Kidney (tissue), 14 donors: Measurements from ENCODE around the gene WDR13. TPM values are rescaled to one million over a fixed set of nuclear protein-coding genes. Genes with fewer than 3 reads are reported as not detected.

Experiments used
- DNase-seq, 5 donors: peaks; one replicate each; pipeline ENCODE4 v3.0.0-alpha.2; 2013 to 2020
- FAIRE-seq: peaks from 2 replicates; lab custom pipeline; 2012; peaks lifted over from hg19 to GRCh38; lab: Jason Lieb, UNC
- H3K27ac ChIP-seq, 2 donors: one replicate each; pipeline ENCODE4 v1.7.0; 2013; ENCODE audit warnings: low read depth in 2 of 2, low read length in 2 of 2, inconsistent platforms in 1 of 2
- H3K27me3 ChIP-seq: one replicate; pipeline ENCODE4 v1.7.1; 2013; ENCODE audit warnings: low read length, inconsistent platforms; ENCODE audit not compliant: control insufficient read depth, insufficient read depth
- H3K36me3 ChIP-seq, 3 donors: one replicate each; pipeline versions ENCODE4 v1.7.0 to v1.7.1; 2013; ENCODE audit warnings: low read length in 3 of 3, control low read depth in 1 of 3, inconsistent platforms in 1 of 3; ENCODE audit not compliant: insufficient read depth in 3 of 3, control insufficient read depth in 2 of 3
- H3K4me1 ChIP-seq, 3 donors: one replicate each; pipeline versions ENCODE4 v1.7.0 to v1.7.1; 2013; ENCODE audit warnings: low read length in 3 of 3, inconsistent platforms in 1 of 3, low read depth in 1 of 3; ENCODE audit not compliant: control insufficient read depth in 2 of 3, insufficient read depth in 2 of 3
- H3K4me3 ChIP-seq, 3 donors: one replicate each; pipeline versions ENCODE4 v1.7.0 to v1.8.1; 2013; ENCODE audit warnings: low read length in 3 of 3, control low read depth in 1 of 3, inconsistent platforms in 1 of 3
- H3K9ac ChIP-seq, 3 donors: one replicate each; pipeline versions ENCODE4 v1.7.0 to v1.7.1; 2013; ENCODE audit warnings: low read length in 3 of 3, control low read depth in 1 of 3, inconsistent platforms in 1 of 3
- H3K9me3 ChIP-seq, 3 donors: one replicate each; pipeline versions ENCODE4 v1.7.0 to v1.7.1; 2013; ENCODE audit warnings: low read length in 3 of 3, control low read depth in 1 of 3, inconsistent platforms in 1 of 3; ENCODE audit not compliant: control insufficient read depth in 2 of 3, insufficient read depth in 1 of 3
- CTCF ChIP-seq: IDR thresholded peaks from 3 replicates; pipeline ENCODE4 v1.5.1; 2012; ENCODE audit warnings: mild to moderate bottlenecking, moderate library complexity, borderline replicate concordance; ENCODE audit not compliant: insufficient read depth; ENCODE audit errors: extremely low read depth
- intact Hi-C: fragments of 100-400 bp; cut with DNase I; formaldehyde crosslinking; loops from one replicate; pipeline ENCODE4 v1.11.1; 2022
- polyA plus RNA-seq: library from polyadenylated mRNA; stranded (reverse); fragments of 350-450 nt; fragmentation: Illumina TruSeq; extraction: RNeasy Lipid Tissue Mini Kit (QIAGEN cat#74804); gene quantifications from one replicate; pipeline ENCODE4 v1.2.3, GENCODE V29; 2014; ENCODE audit warnings: low read depth, low replicate concordance; ENCODE audit not compliant: insufficient read depth
- total RNA-seq: library from RNA; stranded (reverse); fragmentation: NEBNext Ultra II Directional; extraction: Animal tissue kit (Norgen Biotek cat#: 25700); gene quantifications from one replicate; pipeline ENCODE4 v1.2.1, GENCODE V29; 2021
- donor health status: control.
- donor health status: control.
- donor health status: control.
- donor health status: control.
- donor health status: control.
- donor health status: DM: yes; HTN: yes; CAD: no.
- donor health status: Normal renal cell carcinoma (clear cell type).

Gene WDR13
- total and polyA plus RNA-seq, 2 donors from 2014 or later, result 177 to 201 TPM

GRCh38 chrX:48592971-48593370, 4.3 kb upstream of the WDR13 start:
- H3K9me3 ChIP-seq, result no peaks in the 10 kb centered on the region
- DNase-seq (peak in 1 of 5 donors; percentile 2), FAIRE-seq (no peak)
- no peaks in the 10 kb centered on the region for H3K36me3 ChIP-seq
- H3K9ac ChIP-seq, result no peak overlapping the region
- H3K27me3 ChIP-seq, result no peaks in the 10 kb centered on the region
- no peak overlapping the region for H3K27ac ChIP-seq
- no peaks in the 10 kb centered on the region for H3K4me1 ChIP-seq
- H3K4me3 ChIP-seq, result no peak overlapping the region
- intact Hi-C loops, result no loop called here
- TF ChIP-seq CTCF, result no peak

DNA sequence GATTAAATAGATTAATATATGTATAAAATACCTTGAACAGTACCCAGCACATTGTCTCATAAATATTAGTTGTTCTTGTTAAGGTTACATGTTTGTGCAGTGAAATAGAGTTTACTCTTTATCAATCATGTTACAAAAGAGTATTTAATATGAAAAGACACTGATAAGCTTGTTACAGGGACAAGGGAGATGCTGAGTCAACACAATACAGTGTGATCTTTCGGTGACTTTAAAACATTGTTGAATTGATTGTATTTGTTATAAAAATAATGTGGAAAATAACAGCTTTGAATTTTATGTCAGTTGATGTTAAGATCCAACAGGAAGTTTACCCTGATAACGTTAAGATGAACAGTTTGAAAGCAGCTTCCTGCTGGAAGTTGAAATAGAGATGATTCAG, 1.4 kb upstream of the WDR13 start:
- Histone ChIP-seq H3K27ac (no peak overlapping the region), H3K9me3 (no peaks in the 10 kb centered on the region), H3K4me1 (peaks cover 0 to 4% (median 0%) of the 10 kb centered on the region in 3 donors), H3K27me3 (no peaks in the 10 kb centered on the region), H3K4me3 (no peak overlapping the region), H3K36me3 (peaks cover 0 to 14% (median 14%) of the 10 kb centered on the region in 3 donors), H3K9ac (no peak overlapping the region)
- intact Hi-C loops, result no loop called here
- no peak for TF ChIP-seq CTCF
- FAIRE-seq (no peak), DNase-seq (no peak)

DNA sequence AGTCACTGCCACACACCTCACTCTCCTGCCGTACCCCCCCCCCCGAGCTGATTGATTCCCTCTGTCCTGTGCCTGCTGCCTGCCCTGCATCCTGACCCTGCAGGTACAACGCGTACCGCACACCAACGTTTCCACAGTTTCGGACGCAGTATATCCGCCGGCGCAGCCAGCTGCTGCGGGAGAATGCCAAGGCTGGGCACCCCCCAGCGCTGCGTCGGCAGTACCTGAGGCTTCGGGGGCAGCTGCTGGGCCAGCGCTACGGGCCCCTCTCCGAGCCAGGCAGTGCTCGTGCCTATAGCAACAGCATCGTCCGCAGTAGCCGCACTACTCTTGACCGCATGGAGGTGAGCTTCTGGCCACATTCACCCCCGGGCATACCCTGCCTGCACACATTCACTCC, 1.3 kb downstream of the WDR13 start:
- DNase-seq (peak in 2 of 5 donors; percentile 57 to 74), FAIRE-seq (no peak)
- Histone ChIP-seq H3K27ac (no peak overlapping the region), H3K36me3 (peaks cover 0 to 19% (median 16%) of the 10 kb centered on the region in 3 donors), H3K27me3 (no peaks in the 10 kb centered on the region), H3K9ac (peak overlapping the region in 1 of 3 donors; percentile 69), H3K4me1 (peaks cover 0 to 4% (median 0%) of the 10 kb centered on the region in 3 donors), H3K9me3 (no peaks in the 10 kb centered on the region), H3K4me3 (peak overlapping the region in 2 of 3 donors; percentile 78 to 89)
- intact Hi-C loops, result no loop called here
- TF ChIP-seq CTCF, result no peak

DNA sequence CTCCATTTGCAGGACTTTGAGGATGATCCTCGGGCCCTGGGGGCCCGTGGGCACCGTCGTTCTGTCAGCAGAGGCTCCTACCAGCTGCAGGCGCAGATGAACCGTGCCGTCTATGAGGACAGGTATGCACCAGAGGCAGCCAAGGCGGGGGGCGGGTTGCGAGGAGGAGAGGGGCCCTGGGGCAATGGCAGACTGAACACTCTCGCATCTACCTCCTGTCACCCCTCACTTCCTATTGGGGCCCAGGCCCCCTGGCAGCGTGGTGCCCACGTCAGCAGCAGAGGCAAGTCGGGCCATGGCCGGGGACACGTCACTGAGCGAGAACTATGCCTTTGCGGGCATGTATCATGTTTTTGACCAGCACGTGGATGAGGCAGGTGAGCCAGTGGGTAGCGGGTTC, 2.0 kb downstream of the WDR13 start:
- Histone ChIP-seq H3K27ac (no peak overlapping the region), H3K9me3 (no peaks in the 10 kb centered on the region), H3K27me3 (no peaks in the 10 kb centered on the region), H3K4me1 (peaks cover 0 to 4% (median 0%) of the 10 kb centered on the region in 3 donors), H3K9ac (no peak overlapping the region), H3K36me3 (peaks cover 0 to 19% (median 18%) of the 10 kb centered on the region in 3 donors), H3K4me3 (no peak overlapping the region)
- FAIRE-seq, result no peak
- intact Hi-C loops, result no loop called here
- no peak for DNase-seq
- TF ChIP-seq CTCF, result no peak
